PFSK-1 (cell line): ENCODE results near the gene TTL.
A peak's percentile ranks its signal among the peaks of the same experiment; 100 is the strongest.

Source experiments
- FOXP2 ChIP-seq: optimal IDR thresholded peaks from 2 replicates; pipeline ENCODE3; 2011; ENCODE audit warnings: borderline replicate concordance, control low read depth, inconsistent platforms; ENCODE audit not compliant: insufficient read depth; ENCODE audit errors: extremely low read length, extremely low read depth
- POLR2AphosphoS5 ChIP-seq: IDR thresholded peaks from 2 replicates; pipeline ENCODE4 v1.6.1; 2012; ENCODE audit warnings: low read depth, mild to moderate bottlenecking, control low read depth, low read length, moderate library complexity
- REST ChIP-seq, 2 experiments: IDR thresholded peaks; 2 replicates each; pipeline versions ENCODE4 v1.6.1 to v1.8.0; 2011 to 2012; ENCODE audit warnings: low read depth in 2 of 2, low read length in 2 of 2, control low read depth in 1 of 2, inconsistent platforms in 1 of 2, mild to moderate bottlenecking in 1 of 2, moderate library complexity in 1 of 2; ENCODE audit not compliant: insufficient read depth in 1 of 2
- SIN3A ChIP-seq: IDR thresholded peaks from 2 replicates; pipeline ENCODE4 v1.6.1; 2012; ENCODE audit warnings: mild to moderate bottlenecking, low read length, moderate library complexity, borderline replicate concordance; ENCODE audit not compliant: insufficient read depth
- TAF1 ChIP-seq: IDR thresholded peaks from 2 replicates; pipeline ENCODE4 v1.6.1; 2012; ENCODE audit warnings: low read length, control low read depth, borderline replicate concordance; ENCODE audit not compliant: insufficient read depth

Gene TTL

GRCh38 chr2:112539306-112539705, 57.4 kb downstream of the TTL start:
- TF ChIP-seq REST (IDR thresholded peaks at IDR 0.05; ENCODE audit: insufficient read depth in 1 of 2, low read depth in 2 of 2, low read length in 2 of 2), result no peak
- no peak for TF ChIP-seq SIN3A
- TF ChIP-seq FOXP2, result no peak
- TF ChIP-seq POLR2AphosphoS5, result no peak
- no peak for TF ChIP-seq TAF1

- TF ChIP-seq TAF1 (no peak), REST (IDR thresholded peaks at IDR 0.05; ENCODE audit: insufficient read depth in 1 of 2, low read depth in 2 of 2, low read length in 2 of 2) (no peak), POLR2AphosphoS5 (no peak), FOXP2 (no peak), SIN3A (no peak)
These were observed 59.0 kb downstream of the TTL start for GRCh38 chr2:112540906-112541305.

- no peak for TF ChIP-seq REST (IDR thresholded peaks at IDR 0.05; ENCODE audit: insufficient read depth in 1 of 2, low read depth in 2 of 2, low read length in 2 of 2)
- no peak for TF ChIP-seq FOXP2
- peak; percentile 76 for TF ChIP-seq POLR2AphosphoS5
- no peak for TF ChIP-seq SIN3A
These were observed 59.6 kb downstream of the TTL start for GRCh38 chr2:112541315-112542122.

GRCh38 chr2:112542123-112542983, 60.4 kb downstream of the TTL start, which contains the start of gene POLR1B:
Gene POLR1B (plus strand): TSS chr2:112542465. CDS start chr2:112542495, 30 bp downstream.
- TF ChIP-seq SIN3A (0 out of 2 replicates have a peak, but pooled peaks have one; percentile 71), REST (IDR thresholded peaks at IDR 0.05; ENCODE audit: insufficient read depth in 1 of 2, low read depth in 2 of 2, low read length in 2 of 2) (peak in 1 of 2 experiments; percentile 64; a peak in 2 of 4 replicates), TAF1 (peak; percentile 93; the same call in 1 of the 2 replicates), FOXP2 (peak; percentile 93), POLR2AphosphoS5 (peak; percentile 47)
